ENCODE results near the gene MAP2K3.

- no peak for TF ChIP-seq CTCF (conservative IDR thresholded peaks at IDR 0.05)
- TF ChIP-seq EZH2 (IDR thresholded peaks at IDR 0.05; ENCODE audit: low read depth): no peak
These were observed 6.8 kb downstream of the MAP2K3 start for GRCh38 chr17:21291357-21291756.

All from PC-9 (cell line).